HG03175 (cell line): ENCODE results near the gene DDX10.
"Not testable (repeated sequence)": the region's sequence is repeated elsewhere in the genome, so short reads cannot be mapped to it uniquely, and the experiment has no call there.

Source experiments
- ATAC-seq: cut with Tn5 transposase; IDR thresholded peaks from one replicate; pipeline ENCODE4 v1.9.1; 2021; ENCODE audit warnings: mild to moderate bottlenecking, moderate library complexity; ENCODE audit not compliant: unreplicated experiment

Gene DDX10

GRCh38 chr11:108713076-108713790 lies 48.4 kb downstream of the DDX10 start:
- no peak for ATAC-seq

- no peak for ATAC-seq
Measured at GRCh38 chr11:108715239-108715638, 50.4 kb downstream of the DDX10 start.

- ATAC-seq: no peak
Measured at GRCh38 chr11:108718466-108718865, 53.6 kb downstream of the DDX10 start.

- ATAC-seq: no peak
Measured at GRCh38 chr11:108724974-108725689, 60.3 kb downstream of the DDX10 start.

GRCh38 chr11:108726077-108726800 lies 61.4 kb downstream of the DDX10 start:
- no peak for ATAC-seq

- no peak for ATAC-seq
Measured at GRCh38 chr11:108727665-108728064, 62.8 kb downstream of the DDX10 start.

GRCh38 chr11:108729227-108729871 lies 64.5 kb downstream of the DDX10 start:
- no peak for ATAC-seq

GRCh38 chr11:108732395-108732794 lies 67.5 kb downstream of the DDX10 start:
- ATAC-seq: no peak

- peak; percentile 95 for ATAC-seq
Measured at GRCh38 chr11:108733479-108734116, 68.7 kb downstream of the DDX10 start.

GRCh38 chr11:108734283-108734682 lies 69.4 kb downstream of the DDX10 start:
- no peak for ATAC-seq

GRCh38 chr11:108734956-108735559 lies 70.2 kb downstream of the DDX10 start:
- no peak for ATAC-seq

- not testable (repeated sequence) for ATAC-seq
Measured at GRCh38 chr11:108740132-108740531, 75.3 kb downstream of the DDX10 start.

GRCh38 chr11:108743851-108744250 lies 79.0 kb downstream of the DDX10 start:
- no peak for ATAC-seq

GRCh38 chr11:108748968-108749367 lies 84.1 kb downstream of the DDX10 start:
- no peak for ATAC-seq

- ATAC-seq: peak; percentile 59
Measured at GRCh38 chr11:108751444-108751843, 86.6 kb downstream of the DDX10 start.

GRCh38 chr11:108752297-108752751 lies 87.5 kb downstream of the DDX10 start:
- no peak for ATAC-seq

GRCh38 chr11:108754901-108755625 lies 90.2 kb downstream of the DDX10 start:
- no peak for ATAC-seq

- no peak for ATAC-seq
Measured at GRCh38 chr11:108757630-108758029, 92.8 kb downstream of the DDX10 start.

GRCh38 chr11:108758458-108758857 lies 93.6 kb downstream of the DDX10 start:
- ATAC-seq: no peak
